Dermis microvascular lymphatic vessel endothelial cell (primary cell): ENCODE measurements around the gene APOC4. TPM values are rescaled to one million over a fixed set of nuclear protein-coding genes. Genes with fewer than 3 reads are reported as not detected.
A peak's percentile ranks its signal among the peaks of the same experiment; 100 is the strongest.
"Not testable (repeated sequence)": the region's sequence is repeated elsewhere in the genome, so short reads cannot be mapped to it uniquely, and the experiment has no call there.

Source experiments
- DNase-seq, 2 donors: peaks; one replicate each; pipeline versions ENCODE4 v3.0.0 to v3.0.0-alpha.2; 2010; ENCODE audit warnings: low read depth in 2 of 2
- total RNA-seq: library from RNA; depleted of rRNA; stranded (reverse); fragments of >200 nt; gene quantifications from 2 replicates; pipeline ENCODE4 v1.2.1, GENCODE V29; 2014

APOC4 gene
- total RNA-seq, result not detected in 2 replicates

GRCh38 chr19:44942067-44942571 is at the start of gene APOC4:
APOC4 (plus strand) TSS chr19:44942237; CDS start chr19:44942278, 41 bp downstream.
- DNase-seq, result no peak

- no peak for DNase-seq
These were observed 49.1 kb upstream of the APOC4 start for GRCh38 chr19:44892932-44893331.

- DNase-seq, result no peak
These were observed 48.5 kb upstream of the APOC4 start for GRCh38 chr19:44893332-44894051.

- DNase-seq, result no peak
These were observed 48.0 kb upstream of the APOC4 start for GRCh38 chr19:44894052-44894400.

- no peak for DNase-seq
These were observed 47.1 kb upstream of the APOC4 start for GRCh38 chr19:44894946-44895345.

GRCh38 chr19:44897835-44898234 is 44.2 kb upstream of the APOC4 start:
- DNase-seq, result no peak

- DNase-seq, result no peak
These were observed 41.5 kb upstream of the APOC4 start for GRCh38 chr19:44900328-44901244.

GRCh38 chr19:44903216-44903601 is 38.8 kb upstream of the APOC4 start:
- DNase-seq, result no peak

- peak in 1 of 2 donors; percentile 49 for DNase-seq
These were observed 38.2 kb upstream of the APOC4 start for GRCh38 chr19:44903602-44904425.

- no peak for DNase-seq
These were observed 37.5 kb upstream of the APOC4 start for GRCh38 chr19:44904426-44904994.

- no peak for DNase-seq
These were observed 36.4 kb upstream of the APOC4 start, which contains the start of gene APOE for GRCh38 chr19:44905437-44906160. APOE (plus strand) TSS chr19:44905796; CDS start chr19:44906625, 829 bp downstream.

- no peak for DNase-seq
These were observed 34.4 kb upstream of the APOC4 start for GRCh38 chr19:44907613-44908012.

GRCh38 chr19:44908074-44908835 is 33.8 kb upstream of the APOC4 start:
- DNase-seq, result no peak

GRCh38 chr19:44908836-44909261 is 33.2 kb upstream of the APOC4 start:
- DNase-seq, result no peak

GRCh38 chr19:44909775-44910174 is 32.3 kb upstream of the APOC4 start:
- no peak for DNase-seq

- not testable (repeated sequence) for DNase-seq
These were observed 30.1 kb upstream of the APOC4 start for GRCh38 chr19:44911896-44912295.

- no peak for DNase-seq
These were observed 29.2 kb upstream of the APOC4 start for GRCh38 chr19:44912854-44913253.

GRCh38 chr19:44913512-44914432 is 28.3 kb upstream of the APOC4 start:
- DNase-seq, result not testable (repeated sequence)
